GM21381 (cell line): ENCODE data around the gene MRPL14.

Experiments used
- ATAC-seq: cut with Tn5 transposase; IDR thresholded peaks from one replicate; pipeline ENCODE4 v1.9.1; 2021; ENCODE audit warnings: mild to moderate bottlenecking, moderate library complexity; ENCODE audit not compliant: unreplicated experiment

The MRPL14 gene

DNA sequence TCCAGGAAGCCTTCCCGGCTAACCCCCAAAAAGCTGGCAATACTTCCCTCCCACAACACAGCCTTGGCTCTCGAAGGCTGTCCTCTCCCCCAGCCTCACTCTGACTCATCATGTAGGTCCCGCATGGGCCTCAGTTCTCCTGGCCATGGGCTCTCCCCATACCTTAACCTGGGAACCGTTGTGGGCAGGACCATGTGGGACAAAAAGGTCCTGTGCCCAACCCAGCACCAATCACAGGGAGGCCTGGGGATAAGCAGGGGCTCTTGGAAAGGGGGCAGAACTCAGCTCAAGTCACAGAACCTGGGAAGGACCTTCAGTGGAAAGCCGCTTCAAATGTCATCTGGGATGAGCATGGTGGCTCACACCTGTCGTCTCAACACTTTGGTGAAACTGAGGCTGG is 45.5 kb downstream of the MRPL14 start:
- ATAC-seq, result no peak

DNA sequence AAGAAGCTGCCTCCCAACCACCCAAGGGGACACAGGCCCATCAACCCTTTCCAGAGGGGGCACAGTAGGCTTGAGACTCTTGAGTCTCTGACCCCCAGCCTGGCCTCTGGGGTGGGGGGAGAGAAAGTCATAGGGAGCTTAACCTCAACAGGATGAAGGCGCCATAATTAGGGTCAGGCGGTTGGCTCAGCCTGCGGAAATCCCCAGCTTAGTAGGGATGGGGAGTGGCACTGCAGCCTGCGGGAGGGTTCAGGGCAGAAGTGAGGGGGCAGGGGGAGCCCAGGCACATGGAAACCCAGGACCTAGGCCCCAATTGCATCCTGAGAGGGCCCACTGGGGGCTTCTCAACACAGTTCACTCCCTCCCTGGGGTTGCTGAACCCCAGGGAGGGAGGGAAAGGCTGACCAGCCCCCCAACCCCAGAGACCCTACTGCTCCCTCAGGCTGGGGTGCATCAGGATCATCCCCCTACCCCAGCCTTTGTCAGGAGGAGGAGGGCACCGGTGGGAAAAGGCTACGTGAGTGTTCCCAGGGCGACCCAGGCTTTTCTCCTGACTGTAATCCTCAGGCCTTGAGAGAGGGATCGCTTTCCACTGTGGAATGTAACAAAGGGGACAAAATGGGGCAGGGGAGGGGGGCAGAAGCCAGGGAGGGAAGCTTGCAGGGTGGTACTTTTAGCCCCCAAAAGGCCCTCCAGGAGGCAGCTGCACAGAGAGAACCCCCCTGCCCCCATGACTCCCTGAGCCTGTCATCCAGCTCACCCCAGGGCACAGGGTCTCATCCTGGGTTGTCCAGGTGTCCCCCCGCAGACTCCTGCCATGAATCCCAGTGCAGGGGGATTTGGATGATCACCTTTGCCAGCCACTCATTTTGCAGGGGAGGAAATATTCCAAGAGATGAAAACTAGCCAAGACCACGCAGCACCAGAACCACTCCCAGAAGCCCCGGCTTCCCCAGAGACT is 46.4 kb downstream of the MRPL14 start:
- ATAC-seq, result no peak

DNA sequence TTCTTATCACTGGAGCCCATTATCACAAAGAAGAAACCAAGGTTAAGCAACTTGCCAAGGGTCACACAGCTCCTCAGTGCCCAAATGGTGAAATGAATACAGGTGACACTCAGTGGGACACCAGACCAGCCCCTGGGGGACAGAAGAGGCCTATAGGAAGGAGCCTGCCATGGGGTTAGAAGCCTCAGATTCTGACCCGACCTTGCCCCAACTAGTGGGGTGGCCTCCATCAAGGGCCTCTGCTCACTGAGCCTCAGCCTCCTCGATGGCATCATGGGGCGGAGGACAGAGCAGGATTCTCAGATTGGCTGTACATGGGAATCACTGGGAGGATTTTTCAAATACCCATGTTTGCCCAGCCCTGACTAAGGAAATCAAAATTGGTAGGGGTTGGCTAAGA is 47.6 kb downstream of the MRPL14 start:
- ATAC-seq, result no peak

DNA sequence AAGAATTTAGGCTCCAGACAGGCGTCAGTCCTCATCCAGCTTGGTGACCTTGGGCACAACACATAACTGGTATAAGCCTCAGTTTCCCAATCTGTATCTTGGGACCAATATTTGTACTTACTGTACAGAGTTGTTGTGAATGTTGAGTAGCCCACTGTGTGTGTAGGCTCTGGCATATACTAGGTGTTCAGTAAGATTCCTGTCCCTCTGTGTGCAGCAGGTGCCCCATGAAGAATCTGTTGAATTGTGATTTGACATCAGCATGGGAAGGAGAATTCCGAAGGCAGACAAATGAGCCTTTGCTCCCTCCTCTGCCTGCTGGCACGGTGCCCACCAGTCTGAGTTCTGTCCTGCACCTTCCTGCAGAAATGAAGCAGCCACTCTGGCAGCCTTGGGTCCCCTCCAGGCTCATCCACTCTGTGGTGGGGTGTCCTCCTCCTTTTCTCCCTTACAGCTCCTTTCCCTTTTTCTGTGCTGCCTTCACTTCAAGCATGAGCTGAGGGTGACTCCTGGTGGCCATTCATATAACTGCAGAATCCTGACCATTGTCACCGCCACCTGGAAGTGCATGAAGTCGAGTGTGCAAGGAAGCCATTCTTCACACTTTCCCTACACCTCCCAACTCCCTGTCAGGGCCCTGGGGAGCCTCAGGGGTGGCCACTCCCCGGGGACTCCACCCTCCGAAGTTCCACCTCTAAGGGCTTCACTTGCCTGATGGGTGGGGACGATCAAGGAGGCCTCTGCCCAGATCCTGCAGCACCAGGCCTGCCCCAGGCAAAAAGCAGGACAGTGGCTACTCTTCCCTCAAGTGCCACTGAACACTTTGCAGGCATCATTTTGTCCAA is 48.2 kb downstream of the MRPL14 start:
- ATAC-seq, result no peak

DNA sequence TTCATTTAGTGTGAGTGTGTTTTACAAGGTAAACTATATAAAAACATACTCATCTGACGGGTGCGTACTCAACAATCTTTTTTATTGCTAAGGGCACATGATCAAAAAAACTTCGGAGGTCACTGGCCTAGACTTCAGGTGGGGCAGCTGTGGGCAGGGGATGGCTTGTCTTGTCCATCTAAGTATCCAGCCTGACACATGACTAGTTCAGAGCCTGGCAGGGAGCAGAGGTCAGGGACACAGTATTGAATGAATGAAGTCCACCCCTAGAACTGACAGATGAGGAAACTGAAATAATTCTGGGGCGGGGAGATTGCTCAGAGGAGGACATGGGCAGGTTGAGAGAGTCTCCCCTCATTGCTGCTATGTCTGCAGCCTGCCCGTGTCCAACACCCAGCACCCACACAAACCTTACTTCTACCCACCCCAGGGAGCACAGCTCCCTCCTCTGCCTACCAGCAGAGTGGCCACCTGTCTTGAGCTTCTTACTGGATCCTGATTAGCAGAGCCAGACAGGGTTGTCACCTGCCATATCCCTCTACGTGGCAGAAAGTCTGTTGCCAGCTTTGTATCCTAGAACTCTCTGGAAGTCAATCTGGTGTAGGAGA is 48.9 kb downstream of the MRPL14 start:
- no peak for ATAC-seq

DNA sequence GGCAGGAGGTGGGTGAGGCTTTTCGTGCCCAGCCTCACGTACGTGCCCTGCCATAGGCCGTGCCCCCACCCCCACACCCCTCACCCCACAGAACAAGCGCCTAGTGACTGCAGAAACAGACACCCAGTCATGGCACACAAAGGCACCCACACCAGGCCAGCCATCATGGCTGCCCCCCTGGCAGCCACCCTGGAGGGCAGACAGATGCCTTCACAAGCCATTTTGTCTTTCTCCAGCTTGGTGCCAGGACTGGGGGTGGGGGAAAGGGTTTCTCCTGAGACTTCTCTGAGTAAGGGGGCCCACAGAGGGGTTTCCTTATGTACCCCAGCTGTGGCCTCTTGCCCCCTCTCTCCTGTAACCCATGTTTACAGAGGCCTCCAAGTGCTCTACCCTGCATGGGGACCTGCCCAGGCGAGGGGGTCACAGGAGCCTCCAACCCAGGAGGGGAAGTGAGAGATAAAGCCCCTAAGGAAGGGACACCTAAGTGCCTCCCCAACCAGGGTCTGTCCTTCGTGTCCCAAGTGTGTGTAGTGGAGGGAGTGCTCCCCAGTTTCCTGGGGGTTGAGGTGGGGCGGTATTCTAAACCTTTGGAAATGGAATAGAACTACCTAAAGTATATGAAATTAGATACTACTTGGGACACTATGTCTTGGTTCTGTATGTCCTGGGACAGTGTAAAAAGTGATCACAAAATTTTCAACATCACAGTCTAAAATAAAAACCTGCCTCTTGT is 49.9 kb downstream of the MRPL14 start:
- ATAC-seq, result no peak

GRCh38 chr6:44076356-44077213 is 50.7 kb downstream of the MRPL14 start:
- no peak for ATAC-seq

- no peak for ATAC-seq
These were observed 51.5 kb downstream of the MRPL14 start for GRCh38 chr6:44075647-44076355.

DNA sequence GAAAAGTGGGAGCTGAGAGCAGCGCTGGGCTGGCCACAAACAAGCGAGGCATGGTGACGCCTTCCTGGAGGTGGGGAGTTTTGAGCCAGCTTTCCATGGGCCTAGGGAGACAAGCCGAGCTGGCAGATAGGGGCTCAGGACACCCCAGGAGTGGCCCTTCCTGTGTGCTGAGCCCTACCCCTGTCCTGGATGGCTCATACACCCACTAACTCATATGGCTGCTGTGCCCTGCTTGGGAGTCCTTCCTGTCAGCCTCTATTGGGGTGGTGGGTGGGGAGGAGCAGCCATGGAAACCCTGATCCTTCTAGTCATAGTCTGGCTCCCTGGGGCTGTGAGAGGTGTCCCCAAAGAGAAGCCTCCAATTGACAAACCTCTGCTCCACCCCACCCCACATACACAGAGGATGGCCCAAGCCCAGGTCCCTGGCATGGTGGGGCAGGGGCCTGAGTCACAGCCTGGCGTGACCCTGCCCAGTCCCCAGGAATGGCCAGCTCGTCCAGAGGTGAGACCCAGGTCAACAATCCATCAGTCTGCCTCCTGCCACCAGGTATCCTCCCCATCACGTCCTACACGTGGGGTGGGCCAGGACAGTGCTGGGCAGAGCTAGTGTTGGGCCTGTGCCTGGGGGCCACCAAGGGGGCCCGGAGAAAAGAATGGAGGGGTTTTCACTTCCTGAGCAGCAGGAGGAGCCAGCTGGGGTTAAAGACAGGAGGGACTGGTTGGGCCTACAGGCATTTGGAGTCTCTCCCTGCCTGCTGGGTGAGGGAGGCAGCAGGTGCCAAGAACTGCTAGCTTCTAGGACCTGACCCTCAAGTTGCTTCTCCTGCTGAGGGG is 52.2 kb downstream of the MRPL14 start:
- ATAC-seq, result no peak

- ATAC-seq, result no peak
These were observed 52.8 kb downstream of the MRPL14 start for GRCh38 chr6:44074439-44074812.

DNA sequence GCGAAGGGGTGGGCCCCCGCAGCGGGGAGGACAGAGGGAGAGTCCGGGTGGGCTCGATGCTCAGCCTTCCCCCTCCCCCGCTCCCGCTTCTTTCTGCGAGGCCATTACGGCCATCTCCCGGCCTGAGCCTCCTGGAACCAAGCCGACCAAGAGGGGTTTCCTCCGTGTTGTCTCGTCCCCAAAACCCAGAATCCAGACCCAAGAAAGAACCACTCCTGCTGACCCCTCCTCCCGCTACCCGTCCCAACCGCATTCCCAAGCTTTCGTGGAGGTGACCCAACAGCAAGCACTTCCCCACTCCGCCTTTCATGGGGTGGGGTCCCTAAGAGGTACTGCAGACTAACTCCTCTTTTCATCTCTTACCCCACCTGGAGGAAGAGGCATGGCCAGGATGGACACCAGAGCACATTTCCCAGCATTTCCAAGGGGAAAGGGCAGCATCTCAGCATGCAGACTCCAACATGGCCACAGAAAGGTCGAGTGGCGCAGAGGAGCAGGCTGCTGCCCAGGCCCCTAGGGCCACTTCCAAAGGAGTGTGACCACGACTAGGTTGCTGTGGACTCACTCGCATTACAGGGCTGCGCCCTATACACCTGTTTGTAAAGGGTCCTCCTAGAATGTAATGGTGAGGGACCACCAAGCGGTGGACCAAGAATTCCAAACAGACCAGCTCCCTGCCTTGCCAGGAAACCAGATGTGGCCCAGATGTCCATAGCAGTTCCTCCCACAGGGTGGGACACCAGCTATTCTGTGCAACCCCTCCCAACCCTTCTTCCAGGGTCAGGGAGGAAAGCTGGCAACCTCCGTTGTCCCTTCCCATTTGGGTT is 53.4 kb downstream of the MRPL14 start:
- peak; percentile 11 for ATAC-seq

- ATAC-seq, result peak; percentile 57
These were observed 54.2 kb downstream of the MRPL14 start for GRCh38 chr6:44072959-44073611.

DNA sequence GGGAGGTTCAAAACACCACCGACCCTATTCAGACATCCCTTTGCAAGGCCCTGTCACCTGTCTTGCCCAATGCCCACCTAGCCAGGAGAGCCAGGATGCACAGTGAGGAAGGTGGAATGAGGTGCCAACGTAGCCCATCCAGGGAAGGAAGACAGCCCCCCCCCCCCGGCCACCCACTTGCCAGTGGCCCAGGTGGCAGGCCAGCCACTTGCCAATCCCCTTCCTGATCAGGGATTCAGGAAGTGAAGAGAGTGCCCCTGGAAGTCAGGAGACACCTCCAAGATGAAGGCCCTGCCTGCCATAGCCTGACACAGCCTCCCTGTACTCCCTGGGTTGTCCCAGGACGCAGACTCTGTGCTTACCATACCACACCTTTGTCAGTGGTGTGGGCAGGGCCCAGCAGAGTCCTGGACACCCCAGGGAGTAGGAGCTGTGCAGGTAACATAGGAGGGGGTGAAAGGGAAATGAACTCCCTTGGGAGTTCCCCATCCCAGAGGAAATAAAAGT is 54.7 kb downstream of the MRPL14 start:
- ATAC-seq, result peak; percentile 3

GRCh38 chr6:44071670-44072451 is 55.4 kb downstream of the MRPL14 start:
- ATAC-seq, result no peak

DNA sequence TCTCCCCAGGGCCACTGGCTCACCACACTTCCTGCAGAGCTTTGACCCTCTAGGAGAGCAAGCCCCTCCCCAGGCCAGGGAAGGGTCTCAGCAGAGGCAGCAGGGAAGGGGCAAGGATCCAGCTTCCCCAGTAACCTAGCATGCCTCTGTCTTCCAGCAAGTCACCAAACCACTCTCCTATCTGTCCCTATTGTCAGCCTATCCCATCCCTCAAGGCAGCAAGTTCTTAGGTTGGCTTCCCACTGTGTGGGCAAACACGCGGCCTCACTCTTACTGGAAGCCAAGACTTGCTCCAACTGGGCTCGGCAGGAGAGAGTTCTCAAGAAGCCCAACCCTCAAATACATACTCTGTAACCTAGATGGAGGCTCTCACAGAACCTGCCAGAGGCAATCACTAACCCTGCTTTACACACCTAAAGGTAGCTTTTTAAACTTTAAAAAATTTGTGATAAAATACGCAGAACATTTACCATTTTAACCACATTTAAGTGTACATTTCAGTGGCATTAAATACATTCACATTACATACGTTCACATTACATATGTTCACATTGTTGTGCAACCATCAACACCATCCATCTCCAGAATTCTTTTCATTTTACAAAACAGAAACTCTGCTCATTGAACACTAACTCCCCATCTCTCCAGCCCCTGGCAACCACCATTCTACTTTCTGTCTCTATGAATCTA is 58.5 kb downstream of the MRPL14 start:
- no peak for ATAC-seq
